ENCODE results near the gene ARFIP2.

ARFIP2 gene

DNA sequence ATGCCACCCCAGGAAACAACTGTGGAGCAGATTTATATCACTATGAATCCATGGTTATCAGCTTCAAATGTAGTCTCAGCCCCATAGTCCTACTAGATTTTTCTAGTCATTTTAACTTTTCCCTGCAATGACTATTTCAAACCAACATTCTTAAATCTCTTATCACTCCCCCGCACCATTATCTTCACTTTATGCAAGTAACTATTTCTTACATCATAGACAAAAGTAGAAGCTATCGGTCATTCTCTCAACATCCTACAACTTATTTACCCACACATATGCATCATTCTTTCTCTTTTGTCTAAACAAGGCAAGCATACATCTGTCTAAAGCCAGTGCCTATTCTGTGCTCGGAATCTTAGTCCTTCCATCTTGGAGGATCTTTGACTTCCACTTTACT, 4.5 kb upstream of the ARFIP2 start:
- no peak overlapping the region for H3K4me3 ChIP-seq (ENCODE audit: insufficient read depth, low read length, poor library complexity, severe bottlenecking)
- no peaks in the 10 kb centered on the region for H3K9me3 ChIP-seq (ENCODE audit: insufficient read depth, low read length)
- H3K9me2 ChIP-seq (replicated peaks; ENCODE audit: insufficient read depth, low read length), result no peaks in the 10 kb centered on the region
- H3K79me2 ChIP-seq (ENCODE audit: insufficient read depth, low read length), result peaks cover 32% of the 10 kb centered on the region
- no peak overlapping the region for H2AFZ ChIP-seq (ENCODE audit: low read depth, low read length, severe bottlenecking)
- no peaks in the 10 kb centered on the region for H3K27me3 ChIP-seq (ENCODE audit: low read length)
- H3K36me3 ChIP-seq (ENCODE audit: low read length), result peaks cover 32% of the 10 kb centered on the region
- no peak for TF ChIP-seq EZH2phosphoT487 (conservative IDR thresholded peaks at IDR 0.05; ENCODE audit: low read length)
- TF ChIP-seq, protein P1, sequence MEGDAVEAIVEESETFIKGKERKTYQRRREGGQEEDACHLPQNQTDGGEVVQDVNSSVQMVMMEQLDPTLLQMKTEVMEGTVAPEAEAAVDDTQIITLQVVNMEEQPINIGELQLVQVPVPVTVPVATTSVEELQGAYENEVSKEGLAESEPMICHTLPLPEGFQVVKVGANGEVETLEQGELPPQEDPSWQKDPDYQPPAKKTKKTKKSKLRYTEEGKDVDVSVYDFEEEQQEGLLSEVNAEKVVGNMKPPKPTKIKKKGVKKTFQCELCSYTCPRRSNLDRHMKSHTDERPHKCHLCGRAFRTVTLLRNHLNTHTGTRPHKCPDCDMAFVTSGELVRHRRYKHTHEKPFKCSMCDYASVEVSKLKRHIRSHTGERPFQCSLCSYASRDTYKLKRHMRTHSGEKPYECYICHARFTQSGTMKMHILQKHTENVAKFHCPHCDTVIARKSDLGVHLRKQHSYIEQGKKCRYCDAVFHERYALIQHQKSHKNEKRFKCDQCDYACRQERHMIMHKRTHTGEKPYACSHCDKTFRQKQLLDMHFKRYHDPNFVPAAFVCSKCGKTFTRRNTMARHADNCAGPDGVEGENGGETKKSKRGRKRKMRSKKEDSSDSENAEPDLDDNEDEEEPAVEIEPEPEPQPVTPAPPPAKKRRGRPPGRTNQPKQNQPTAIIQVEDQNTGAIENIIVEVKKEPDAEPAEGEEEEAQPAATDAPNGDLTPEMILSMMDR (IDR thresholded peaks at IDR 0.05; ENCODE audit: insufficient read depth, low read length, poor library complexity, severe bottlenecking), result no peak
- H4K20me1 ChIP-seq (ENCODE audit: low read depth, low read length), result no peaks in the 10 kb centered on the region; the same call in 1 of the 2 replicates
- H3K4me2 ChIP-seq (ENCODE audit: low read depth, low read length, poor library complexity, severe bottlenecking), result no peak overlapping the region
- no peak overlapping the region for H3K27ac ChIP-seq (ENCODE audit: low read depth, low read length)
- H3F3A ChIP-seq (ENCODE audit: insufficient read depth), result no peaks in the 10 kb centered on the region
- H3K9ac ChIP-seq (ENCODE audit: low read length), result no peak overlapping the region

DNA sequence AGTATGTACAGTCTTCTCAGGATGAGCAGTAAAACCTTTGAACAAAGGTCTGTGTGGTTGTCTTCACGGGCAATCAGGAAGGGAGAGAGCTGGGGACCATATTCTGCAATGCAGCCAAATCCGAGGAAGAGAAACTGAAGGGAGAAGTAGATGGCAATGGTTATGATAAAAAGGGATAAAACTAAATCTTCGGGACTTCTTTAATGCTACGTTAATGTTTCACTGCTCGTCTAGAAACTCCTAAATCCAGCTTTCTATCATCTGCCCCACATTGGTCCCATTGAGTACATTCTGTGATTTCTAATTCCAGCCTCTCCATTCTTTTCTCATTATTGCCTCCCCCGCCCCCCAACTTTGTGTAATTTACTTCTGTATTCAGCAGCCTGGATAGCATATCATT, 1.9 kb upstream of the ARFIP2 start:
- Histone ChIP-seq H3K27me3 (ENCODE audit: low read length) (no peaks in the 10 kb centered on the region), H3K36me3 (ENCODE audit: low read length) (peaks cover 30% of the 10 kb centered on the region), H3K9me3 (ENCODE audit: insufficient read depth, low read length) (no peaks in the 10 kb centered on the region), H3K4me2 (ENCODE audit: low read depth, low read length, poor library complexity, severe bottlenecking) (peak overlapping the region; percentile 63), H3K9ac (ENCODE audit: low read length) (peak overlapping the region; percentile 73; the same call in 1 of the 2 replicates), H3K9me2 (replicated peaks; ENCODE audit: insufficient read depth, low read length) (no peaks in the 10 kb centered on the region), H3K79me2 (ENCODE audit: insufficient read depth, low read length) (peaks cover 40% of the 10 kb centered on the region), H3F3A (ENCODE audit: insufficient read depth) (no peaks in the 10 kb centered on the region), H2AFZ (ENCODE audit: low read depth, low read length, severe bottlenecking) (no peak overlapping the region), H4K20me1 (ENCODE audit: low read depth, low read length) (no peaks in the 10 kb centered on the region; the same call in 1 of the 2 replicates), H3K27ac (ENCODE audit: low read depth, low read length) (no peak overlapping the region), H3K4me3 (ENCODE audit: insufficient read depth, low read length, poor library complexity, severe bottlenecking) (no peak overlapping the region)
- TF ChIP-seq EZH2phosphoT487 (conservative IDR thresholded peaks at IDR 0.05; ENCODE audit: low read length), result no peak
- TF ChIP-seq, protein P1 (IDR thresholded peaks at IDR 0.05; ENCODE audit: insufficient read depth, low read length, poor library complexity, severe bottlenecking), result no peak

DNA sequence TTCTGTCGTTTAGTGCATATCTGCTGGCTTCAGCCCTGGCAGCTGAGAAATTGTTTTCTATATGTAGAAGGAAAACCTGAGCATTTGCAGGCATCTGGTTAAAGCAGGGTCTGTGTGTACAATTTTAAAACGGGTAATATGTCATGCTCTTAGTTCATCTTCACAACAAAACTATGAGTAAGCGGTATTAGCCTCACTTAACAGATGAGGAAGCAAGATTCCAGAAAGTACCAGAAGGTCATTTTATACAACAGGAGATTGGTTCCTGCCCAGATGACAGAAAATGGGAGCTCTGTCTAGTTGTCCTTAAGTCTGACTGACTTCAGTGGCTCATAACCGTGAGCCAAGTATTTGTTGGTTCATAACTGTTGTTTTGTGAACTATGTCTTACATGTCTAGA, 1.3 kb upstream of the ARFIP2 start:
- peaks cover 40% of the 10 kb centered on the region for H3K79me2 ChIP-seq (ENCODE audit: insufficient read depth, low read length)

More for the DNA sequence above, 1.3 kb upstream of the ARFIP2 start:
- Histone ChIP-seq H3K36me3 (ENCODE audit: low read length) (peaks cover 30% of the 10 kb centered on the region), H4K20me1 (ENCODE audit: low read depth, low read length) (no peaks in the 10 kb centered on the region; the same call in 1 of the 2 replicates), H3F3A (ENCODE audit: insufficient read depth) (no peaks in the 10 kb centered on the region), H3K9me2 (replicated peaks; ENCODE audit: insufficient read depth, low read length) (no peaks in the 10 kb centered on the region), H3K4me3 (ENCODE audit: insufficient read depth, low read length, poor library complexity, severe bottlenecking) (peak overlapping the region; percentile 74), H3K9me3 (ENCODE audit: insufficient read depth, low read length) (no peaks in the 10 kb centered on the region), H3K27me3 (ENCODE audit: low read length) (no peaks in the 10 kb centered on the region), H3K9ac (ENCODE audit: low read length) (peak overlapping the region; percentile 73), H3K27ac (ENCODE audit: low read depth, low read length) (no peak overlapping the region), H2AFZ (ENCODE audit: low read depth, low read length, severe bottlenecking) (no peak overlapping the region), H3K4me2 (ENCODE audit: low read depth, low read length, poor library complexity, severe bottlenecking) (peak overlapping the region; percentile 63)
- TF ChIP-seq EZH2phosphoT487 (conservative IDR thresholded peaks at IDR 0.05; ENCODE audit: low read length), result no peak
- TF ChIP-seq, protein P1 (IDR thresholded peaks at IDR 0.05; ENCODE audit: insufficient read depth, low read length, poor library complexity, severe bottlenecking), result no peak

Measured in SU-DHL-6 (cell line).